SK-N-SH (cell line): ENCODE results near the gene ANKMY1.

Experiments used
- CTCF ChIP-seq: fragments of 200-600 bp; sonication (generic); IDR thresholded peaks from 2 replicates; pipeline ENCODE4 v1.6.1; 2017; ENCODE audit warnings: antibody characterized with exemption, mild to moderate bottlenecking, moderate library complexity
- FOXM1 ChIP-seq: IDR thresholded peaks from 2 replicates; pipeline ENCODE4 v1.4.0; 2012; ENCODE audit warnings: low read depth, mild to moderate bottlenecking
- GABPA ChIP-seq: IDR thresholded peaks from 2 replicates; pipeline ENCODE4 v1.4.0; 2012; ENCODE audit warnings: low read depth, mild to moderate bottlenecking
- NFIC ChIP-seq: IDR thresholded peaks from 2 replicates; pipeline ENCODE4 v1.4.0; 2012; ENCODE audit warnings: borderline replicate concordance
- REST ChIP-seq: IDR thresholded peaks from 2 replicates; pipeline ENCODE4 v1.6.1; 2012; ENCODE audit warnings: mild to moderate bottlenecking, low read depth, low read length, moderate library complexity
- ZBTB33 ChIP-seq: IDR thresholded peaks from 2 replicates; pipeline ENCODE4 v1.4.0; 2012; ENCODE audit warnings: low read depth, borderline replicate concordance

GRCh38 chr2:240461471-240462072, 96.2 kb downstream of the ANKMY1 start:
- no peak for TF ChIP-seq GABPA
- no peak for TF ChIP-seq CTCF
- no peak for TF ChIP-seq REST
- TF ChIP-seq NFIC: no peak
- TF ChIP-seq ZBTB33: no peak
- TF ChIP-seq FOXM1: no peak
